NCI-H510A treated with DMSO at 0.1 percent for 48 hours (cell line): ENCODE results near the gene S100A1.
A peak's percentile ranks its signal among the peaks of the same experiment; 100 is the strongest.

Source experiments
- DNase-seq: peaks from one replicate; lab custom pipeline; 2025; lab: John Stamatoyannopoulos, UW

S100A1 gene

DNA sequence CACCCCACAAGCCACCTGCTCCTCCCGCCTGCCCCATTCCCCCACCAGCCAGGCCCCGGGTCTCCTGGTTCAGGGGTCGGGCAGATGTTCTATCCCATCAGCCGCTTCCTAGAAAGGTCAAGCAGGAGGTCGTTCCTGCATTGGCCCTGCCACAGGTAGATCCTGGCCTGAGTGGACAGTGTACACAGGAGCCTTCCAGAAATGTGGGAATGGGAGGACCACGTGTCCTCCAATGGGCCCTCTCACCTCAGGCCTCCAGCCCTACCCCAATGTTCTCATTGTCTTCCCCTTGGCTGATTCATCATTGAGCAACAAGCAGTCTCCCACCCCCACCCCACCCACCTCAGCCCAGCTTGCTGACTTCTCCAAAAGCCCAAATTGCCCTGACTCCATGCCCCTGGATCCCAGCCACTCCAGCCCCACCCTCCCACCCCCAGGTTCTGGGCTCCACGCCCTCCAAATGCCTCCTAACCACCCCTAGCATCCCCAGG is 17.4 kb upstream of the S100A1 start:
- no peak for DNase-seq

DNA sequence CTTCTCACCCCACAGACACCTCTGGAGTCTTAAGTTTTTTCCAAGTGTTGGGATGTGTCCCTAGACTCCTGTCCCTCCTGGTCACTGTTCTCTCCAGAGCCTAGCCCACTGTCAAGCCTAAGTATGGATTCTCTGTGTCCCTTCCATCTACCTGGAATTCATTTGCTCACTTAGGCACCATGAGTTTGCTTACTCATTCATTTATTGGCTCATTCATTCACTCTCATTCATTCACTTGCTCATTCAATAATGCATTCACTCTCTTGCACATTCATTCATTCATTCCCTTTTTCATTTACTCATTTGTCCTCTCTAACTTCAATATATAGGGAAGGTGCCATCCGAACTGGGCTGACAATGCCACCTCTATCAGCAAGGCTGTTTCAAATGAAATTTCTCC is 16.9 kb upstream of the S100A1 start:
- DNase-seq: no peak

DNA sequence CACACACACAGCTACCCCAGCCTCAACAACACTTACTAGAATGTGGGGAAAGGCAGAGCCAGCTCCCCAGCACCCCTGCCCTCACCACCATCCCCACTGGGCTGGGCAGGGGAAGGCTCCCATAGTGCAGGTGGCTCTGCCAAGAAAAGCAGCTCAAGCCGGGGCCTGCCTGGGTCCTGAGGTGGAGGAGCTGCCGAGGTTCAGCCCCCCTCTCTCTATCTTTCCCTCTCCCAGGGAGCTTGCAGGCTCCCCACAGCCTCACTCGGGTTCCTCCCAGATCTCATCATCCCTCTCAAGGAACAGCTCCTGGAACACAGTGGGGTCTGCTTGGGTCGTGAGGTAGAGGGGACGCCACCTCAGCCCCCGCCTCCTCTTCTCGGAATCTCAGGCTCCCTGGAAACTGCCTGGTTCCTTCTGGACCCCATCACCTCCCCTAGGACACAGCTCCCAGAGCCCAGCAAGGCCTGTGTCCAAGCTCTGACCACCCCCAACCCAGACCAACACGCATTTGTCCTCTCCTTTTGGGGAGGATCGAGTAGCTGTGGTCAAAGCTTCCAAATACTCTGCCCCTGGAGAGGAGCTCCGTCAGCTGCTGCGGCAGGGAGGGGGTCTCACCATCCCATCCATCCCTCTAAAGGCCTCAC is 16.0 kb upstream of the S100A1 start:
- no peak for DNase-seq

DNA sequence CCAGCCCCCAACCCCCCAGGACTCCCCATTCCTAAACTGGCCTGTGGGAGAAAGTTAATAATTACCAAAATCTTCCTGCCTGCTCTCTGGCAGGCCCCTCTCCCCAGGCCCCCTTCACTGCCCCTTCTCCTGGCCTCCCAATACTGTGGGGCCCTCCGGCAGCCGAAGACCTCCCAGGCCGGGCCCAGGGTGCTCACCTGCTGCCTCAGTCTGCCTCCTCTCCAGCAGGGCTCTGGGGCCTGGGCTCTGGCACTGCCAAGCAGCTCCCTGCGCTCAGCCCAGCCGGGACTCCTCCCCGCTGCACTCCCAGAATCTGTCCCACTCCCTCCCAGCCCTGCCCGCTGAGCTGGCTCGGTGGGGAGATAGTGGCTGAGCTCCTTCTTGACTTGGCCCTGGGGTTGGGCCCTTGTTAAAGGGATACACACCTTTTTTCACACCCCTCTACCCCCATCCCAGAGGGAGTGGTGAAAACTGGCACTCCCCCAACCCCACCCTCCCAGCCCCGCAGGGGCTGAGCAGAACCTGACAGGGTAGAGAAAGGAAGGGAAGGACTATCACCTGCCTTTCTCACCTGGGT is 15.4 kb upstream of the S100A1 start, which contains the start of gene S100A16:
TSS of gene S100A16 (minus strand) at position 383 of the 577 bp plus-strand sequence. CDS start 4,986 bp downstream, outside the sequence.
- DNase-seq: no peak

DNA sequence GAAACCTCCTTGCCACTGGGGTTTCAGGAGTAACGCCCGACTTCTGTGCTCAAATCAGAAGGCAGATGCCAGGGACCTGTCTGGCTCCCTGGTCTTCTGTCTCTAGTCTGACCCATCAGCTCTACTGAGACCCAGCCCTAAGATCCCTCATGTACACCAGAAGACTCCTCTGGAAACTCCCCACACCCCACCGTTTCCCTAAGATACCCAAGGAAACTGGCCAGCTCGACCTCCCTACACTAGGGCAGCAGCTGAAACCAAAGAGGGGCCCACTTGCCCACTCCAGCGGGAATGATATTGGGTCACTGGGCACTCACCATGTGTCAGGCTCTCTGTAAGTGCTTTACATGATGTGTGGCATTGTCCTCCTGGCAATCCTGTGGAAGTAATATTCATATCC is 14.8 kb upstream of the S100A1 start:
- DNase-seq: no peak

DNA sequence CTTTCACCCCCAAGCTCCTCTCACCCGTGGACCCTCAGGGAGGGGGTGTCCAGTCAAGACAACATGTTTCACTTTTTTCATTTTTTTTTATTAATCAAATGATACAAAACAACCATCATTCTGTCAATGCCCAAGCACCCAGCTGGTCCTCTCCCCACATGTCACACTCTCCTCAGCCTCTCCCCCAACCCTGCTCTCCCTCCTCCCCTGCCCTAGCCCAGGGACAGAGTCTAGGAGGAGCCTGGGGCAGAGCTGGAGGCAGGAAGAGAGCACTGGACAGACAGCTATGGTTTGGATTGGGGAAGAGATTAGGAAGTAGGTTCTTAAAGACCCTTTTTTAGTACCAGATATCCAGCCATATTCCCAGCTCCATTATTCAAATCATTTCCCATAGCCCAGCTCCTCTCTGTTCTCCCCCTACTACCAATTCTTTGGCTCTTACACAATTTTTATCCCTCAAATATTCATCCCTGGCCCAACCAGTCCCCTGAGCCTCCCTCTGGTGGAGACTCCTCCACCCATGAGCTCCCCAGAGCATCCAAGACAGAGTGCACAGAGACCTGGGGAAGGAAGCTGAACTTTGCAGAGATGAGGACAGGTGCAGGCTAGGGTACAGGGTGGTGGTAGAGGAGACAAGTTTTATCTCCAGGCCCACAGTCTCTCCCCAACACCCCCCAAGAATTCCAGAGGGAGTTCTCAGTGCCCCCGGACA is 13.9 kb upstream of the S100A1 start:
- no peak for DNase-seq

DNA sequence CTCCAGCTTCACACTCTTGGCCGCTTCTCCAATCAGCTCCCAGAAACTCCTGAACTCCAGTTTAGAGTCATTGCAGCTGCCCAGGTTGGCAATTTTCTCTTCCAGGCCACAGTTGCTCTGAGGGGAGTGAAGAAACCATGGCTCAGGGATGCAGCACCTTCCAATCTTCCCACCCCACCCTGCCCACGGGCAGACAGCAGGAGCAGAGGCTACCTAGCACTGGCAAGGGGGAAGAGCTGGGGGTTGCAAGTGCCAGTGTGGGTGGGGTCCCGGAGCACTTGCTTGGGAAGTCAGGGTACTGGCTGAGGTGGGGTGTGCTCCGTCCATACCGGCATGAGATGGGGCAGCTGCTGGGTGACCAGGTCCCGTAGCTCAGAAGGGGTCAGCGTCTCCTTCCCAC is 13.3 kb upstream of the S100A1 start:
- no peak for DNase-seq

DNA sequence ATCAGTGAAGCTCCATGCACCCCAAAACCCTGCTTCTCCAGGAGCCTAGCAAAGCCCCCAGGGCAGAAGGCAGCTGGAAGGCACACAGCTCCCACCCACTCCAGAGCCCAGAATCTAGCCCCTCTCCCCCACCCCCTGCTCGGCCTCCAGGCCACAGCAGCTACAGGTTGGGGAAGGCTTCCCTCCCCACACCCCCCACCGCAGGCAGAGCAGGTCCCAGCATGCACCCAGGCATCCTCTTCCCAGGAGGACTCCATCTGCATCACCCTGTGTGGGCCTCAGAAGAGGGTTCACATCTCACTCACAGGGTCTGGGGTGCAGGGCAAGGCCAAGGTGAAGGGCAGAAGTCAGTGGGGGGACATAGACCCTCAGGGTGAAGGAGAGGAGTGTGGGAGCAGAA is 12.8 kb upstream of the S100A1 start:
- no peak for DNase-seq

DNA sequence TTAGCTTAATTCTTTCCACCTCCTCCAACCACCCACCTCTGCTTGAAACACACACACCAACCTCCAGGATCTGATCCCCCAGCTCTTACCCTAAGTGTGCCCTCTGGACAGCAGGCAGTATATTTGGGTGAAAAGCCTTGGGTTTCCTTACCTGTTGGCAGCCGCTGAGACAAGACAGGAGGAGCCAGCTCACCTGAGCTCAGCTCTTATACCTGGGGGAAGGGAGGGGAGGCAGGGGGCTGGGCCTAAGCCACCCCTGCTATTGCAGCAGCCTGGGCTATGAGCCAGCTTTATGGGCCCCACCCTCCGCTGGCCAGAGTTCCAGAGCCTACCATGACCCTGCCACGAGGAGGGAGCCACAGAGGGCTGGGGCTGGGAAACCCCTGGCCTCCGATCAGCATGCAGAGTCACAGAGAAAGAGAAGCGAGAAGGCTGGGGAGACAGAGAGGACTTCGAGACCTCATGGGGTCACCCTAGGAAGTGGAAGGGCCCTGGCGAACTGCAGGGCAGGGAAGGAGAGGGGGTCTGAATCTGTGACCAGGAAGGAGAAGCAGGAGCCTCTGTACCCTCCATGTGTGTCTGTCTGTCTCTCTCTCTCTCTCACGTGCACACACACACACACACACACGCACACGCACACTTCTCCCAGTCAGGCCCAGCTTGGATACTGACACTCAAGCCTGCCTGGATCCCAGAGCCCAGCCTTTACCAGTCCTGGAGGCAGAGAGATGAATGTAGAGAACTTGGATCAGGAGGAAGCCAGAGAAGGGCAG is 11.9 kb upstream of the S100A1 start, which contains the start of gene S100A14:
TSS of gene S100A14 (minus strand) at position 182 of the 773 bp plus-strand sequence. CDS start 467 bp downstream, outside the sequence.
- DNase-seq: no peak

DNA sequence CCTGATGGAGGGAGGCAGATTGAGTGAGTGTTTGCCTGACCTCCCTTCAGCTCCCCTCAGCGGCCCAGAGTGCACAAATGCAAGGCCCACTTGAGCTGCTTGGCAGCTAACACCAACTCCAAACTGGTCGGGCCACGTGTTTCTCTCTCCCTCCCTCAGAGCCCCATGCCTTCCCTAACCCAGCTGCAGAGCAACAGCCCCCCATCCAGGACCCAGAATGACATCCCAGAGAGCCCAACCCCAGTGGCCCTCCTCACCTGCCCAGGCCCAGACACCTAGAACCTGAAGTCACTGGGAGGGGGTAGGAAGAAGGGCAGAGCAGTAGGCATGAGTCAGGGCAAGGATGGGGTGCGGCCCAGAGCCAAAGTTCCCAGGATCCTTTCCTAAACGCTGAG is 11.3 kb upstream of the S100A1 start:
- no peak for DNase-seq

DNA sequence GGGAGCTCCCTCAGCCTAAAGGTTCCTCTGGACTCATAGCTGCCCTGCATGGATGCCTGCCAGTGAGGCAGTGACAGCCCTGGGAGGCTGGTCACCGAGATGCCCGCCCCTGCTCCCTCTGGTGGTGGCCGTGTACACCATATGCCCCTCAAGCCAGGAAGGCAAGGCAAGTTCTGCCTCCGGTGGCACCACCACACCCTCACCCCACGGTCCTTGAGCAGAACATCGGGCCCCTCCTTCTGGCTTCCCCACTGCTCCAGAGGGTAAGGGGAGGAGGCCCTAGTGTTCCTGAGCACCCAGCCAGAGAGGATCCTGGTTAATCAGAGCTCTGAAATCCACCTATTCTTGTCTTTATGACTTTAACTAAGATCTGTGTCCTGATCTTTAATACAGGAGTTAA is 10.6 kb upstream of the S100A1 start:
- DNase-seq: no peak

DNA sequence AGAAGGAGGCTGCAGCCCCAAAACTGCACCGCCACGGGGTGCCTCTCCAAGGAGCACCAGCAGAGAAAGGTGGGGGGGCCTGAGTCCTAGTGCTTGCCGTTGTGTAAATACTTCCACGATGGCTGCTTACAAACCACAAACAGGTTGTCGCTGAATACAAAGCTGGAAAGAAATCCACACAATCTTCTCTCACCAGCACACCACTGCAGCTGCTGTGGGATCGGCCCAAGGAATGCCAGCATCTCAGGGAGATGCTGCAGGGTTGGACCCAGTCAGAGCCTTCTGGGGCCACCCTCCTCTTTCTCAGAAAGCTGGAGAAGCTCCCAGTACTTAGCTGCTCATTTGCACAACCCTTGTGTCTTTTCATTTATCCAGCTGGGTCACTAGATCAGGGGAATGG is 9.1 kb upstream of the S100A1 start:
- DNase-seq: no peak

DNA sequence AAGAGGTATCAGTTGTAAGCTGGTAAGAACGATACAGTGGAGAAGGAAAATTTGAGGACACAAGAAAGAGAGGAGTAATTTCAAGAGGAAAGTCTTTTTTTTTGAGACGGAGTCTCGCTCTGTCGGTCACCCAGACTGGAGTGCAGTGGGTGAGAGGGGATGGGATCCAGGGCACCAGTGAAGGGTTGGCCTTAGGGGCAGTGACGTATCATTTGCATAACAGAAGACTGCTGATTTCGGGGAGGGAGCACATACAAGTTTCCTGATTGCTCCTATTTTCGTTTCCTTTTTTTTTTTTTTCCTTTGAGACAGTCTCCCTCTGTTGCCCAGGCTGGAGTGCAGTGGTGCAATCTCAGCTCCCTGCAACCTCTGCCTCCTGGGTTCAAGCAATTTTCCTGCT is 5.1 kb upstream of the S100A1 start:
- DNase-seq: no peak

DNA sequence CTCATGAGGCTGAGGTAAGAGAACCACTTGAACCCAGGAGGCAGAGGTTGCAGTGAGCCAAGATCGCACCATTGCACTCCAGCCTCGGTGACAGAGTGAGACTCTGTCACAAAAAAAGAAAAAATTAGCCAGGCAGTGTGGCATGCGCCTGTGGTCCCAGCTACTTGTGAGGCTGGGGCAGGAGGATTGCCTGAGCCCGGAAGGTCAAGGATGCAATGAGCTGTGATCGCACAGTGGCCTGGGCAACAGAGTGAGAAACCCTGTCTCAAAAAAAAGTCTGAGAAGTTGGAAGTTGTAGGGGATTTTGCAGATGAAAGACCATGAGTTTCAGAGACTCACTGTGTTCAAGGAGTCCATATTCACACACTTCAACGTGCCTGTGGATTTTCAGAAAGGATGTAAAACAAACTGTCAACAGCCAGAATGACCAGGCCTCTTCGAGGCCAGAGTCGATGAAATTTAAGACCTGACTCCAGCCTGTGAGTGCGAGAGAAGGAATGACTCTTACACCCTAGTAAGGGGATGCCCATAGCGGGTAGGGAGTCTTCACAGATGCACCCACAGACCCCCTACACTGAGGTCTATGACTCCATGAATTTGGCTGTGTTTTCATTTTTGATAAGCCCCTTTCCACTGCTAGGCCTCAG is 3.1 kb upstream of the S100A1 start:
- DNase-seq: no peak

DNA sequence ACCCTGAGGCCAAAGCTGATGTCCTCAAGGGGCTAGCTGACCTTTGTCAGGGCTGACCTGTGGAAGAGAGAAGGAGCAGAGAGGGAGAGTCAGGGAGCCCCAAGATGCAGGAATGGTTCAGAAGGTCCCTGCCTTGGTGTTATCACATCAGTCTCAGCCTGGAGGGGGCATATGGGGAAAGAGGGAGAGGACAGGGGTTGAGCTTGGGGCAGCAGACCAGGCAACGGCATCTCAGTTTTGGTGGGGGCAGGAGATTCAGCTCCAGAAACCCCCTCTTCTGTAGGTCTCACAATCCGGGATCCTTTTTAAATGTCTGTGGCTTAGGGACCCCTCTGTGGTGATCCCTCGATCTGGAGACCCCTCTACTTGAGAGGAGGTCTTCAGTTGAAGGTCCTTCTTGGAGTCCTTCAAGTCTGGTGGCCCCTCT is 1.7 kb upstream of the S100A1 start:
- no peak for DNase-seq

DNA sequence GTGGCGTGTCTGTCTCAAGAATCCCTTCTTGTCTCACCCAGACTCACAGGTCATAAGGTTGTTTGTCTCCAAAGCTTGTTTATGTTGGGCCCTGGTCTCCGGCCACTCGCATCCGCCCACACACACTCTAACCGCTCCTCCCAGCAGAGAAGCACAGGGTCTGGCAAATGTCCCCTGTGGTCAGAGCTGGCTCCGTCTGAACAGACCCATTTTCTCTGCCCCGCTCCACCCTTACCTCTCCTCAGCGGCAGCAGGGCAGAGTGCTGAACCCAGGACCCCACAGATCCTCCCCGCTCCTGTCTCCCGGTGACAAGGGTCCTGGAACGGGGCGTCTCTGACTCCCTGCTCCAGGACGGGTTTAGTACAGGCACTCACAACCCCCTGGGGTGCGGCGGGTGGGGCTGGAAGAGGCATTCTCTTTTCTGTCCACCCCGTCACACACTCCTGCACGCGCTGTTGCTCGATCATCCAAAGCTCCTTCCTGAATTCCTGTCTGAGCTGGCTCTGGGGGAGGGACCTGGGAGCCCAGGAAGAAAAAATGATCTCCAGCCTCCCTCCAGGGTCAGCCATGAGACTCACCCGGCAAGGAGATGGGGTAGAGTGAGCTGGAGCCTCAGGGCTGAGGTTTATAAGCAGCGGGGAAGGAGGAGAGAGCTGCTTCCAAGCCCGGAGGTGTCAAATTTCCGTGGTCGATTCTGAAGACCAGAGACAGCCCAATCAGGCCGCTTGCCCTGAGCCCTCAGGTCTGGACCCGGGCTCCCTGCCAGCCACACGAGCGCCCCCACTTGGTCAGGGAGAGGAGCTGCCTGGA is 1.1 kb upstream of the S100A1 start, which contains the start of gene S100A13:
TSS of gene S100A13 (minus strand) at position 602 of the 811 bp plus-strand sequence. CDS start 1,033 bp downstream, outside the sequence.
- peak; percentile 91 for DNase-seq

DNA sequence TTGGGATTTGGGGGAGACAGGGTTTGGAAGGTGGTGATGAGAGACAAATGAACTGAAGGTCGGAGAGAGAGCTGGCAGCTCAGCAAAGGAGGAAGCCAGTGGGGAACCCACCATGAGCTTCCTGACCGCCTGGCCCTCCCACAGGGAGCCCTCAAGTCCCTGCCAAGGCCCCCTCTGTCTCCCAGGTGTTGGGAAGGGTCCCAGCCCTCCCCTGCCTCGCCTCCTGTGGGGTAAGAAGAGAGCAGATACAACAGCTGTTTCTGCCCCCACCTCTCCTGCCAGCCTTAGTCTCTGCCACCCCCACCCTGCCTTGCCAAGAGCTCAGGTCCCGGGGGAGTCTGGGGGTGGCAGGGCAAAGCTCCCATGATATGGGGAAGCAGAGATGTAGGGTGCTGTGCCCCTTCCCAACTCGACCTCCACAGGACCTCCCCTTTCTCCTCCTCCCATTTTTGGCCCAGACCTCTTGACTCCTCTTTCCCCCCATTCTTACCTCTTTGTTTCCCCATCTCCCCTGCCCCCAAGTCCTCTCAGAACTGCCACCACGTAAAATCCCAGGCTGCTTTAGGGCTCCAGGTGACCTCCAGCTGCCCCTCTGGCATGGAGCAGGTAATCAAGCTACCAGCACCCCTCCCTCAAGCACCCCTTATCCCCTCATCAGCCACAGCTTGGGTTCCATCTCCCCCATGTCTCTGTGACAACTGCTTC is 556 bp downstream of the S100A1 start:
- DNase-seq: no peak

DNA sequence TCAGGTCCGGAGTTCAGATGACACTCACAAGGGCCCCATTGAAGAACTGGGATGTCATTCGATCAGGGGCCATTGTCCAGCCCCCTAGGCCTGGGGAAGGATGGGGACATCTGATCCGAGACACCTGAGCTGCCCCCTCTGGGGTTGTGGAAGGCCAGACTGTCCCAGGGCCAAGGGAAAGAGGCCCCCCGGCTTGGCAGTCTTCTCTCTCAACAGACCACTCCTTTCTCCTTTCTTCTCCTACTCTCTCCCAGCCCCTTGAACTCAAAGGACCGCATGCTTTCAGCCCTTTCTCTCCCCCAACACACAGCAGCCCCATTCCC is 1.1 kb downstream of the S100A1 start:
- no peak for DNase-seq

DNA sequence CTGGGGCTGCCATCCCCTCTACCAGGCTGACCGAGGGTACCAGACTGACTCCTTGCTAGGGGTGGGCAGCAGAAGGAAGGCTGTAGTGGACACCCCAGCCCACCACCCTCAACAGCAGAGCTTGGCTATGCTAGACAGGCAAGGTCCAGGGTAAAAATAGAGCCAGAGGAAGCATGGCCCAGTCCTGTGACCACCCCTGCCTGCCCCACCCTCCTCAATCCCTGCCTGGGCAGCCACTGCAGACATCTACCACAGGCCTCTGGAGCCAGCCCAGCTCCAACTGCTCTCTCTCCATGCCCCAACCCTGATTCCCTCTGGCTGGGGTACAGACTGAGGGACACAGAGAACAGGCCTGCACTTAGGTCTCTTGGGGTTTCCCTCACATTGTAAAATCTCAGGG is 1.7 kb downstream of the S100A1 start:
- no peak for DNase-seq

DNA sequence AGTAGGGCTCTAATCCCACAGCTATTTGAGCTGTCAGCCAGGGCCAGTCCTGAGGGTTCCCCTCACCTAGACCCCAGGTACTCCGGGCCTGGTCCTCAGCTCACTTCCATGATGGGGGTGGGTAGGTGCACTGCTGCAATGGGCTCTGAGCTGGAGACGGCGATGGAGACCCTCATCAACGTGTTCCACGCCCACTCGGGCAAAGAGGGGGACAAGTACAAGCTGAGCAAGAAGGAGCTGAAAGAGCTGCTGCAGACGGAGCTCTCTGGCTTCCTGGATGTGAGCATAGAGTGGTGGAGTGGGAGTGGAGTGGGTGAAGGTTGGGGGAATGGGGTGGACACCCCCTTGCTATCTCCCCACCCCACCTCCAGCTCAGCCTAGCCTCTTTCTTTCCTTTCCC is 2.1 kb downstream of the S100A1 start:
- DNase-seq: no peak
